Activated gamma-delta T cell treated with anti-CD3 and anti-CD28 coated beads, Interleukin-2, amount 50 U/mL, for 16 hours (primary cell): ENCODE data around the gene RBP5.

Experiments
- DNase-seq: peaks from one replicate; pipeline ENCODE4 v3.0.0-alpha.2; 2020; ENCODE audit warnings: low read depth

RBP5 gene

GRCh38 chr12:7128681-7129286, at the start of gene RBP5:
RBP5 (minus strand) TSS chr12:7128889; CDS start chr12:7128775, 114 bp downstream.
- DNase-seq, result no peak

GRCh38 chr12:7178481-7178880, 49.8 kb upstream of the RBP5 start:
- no peak for DNase-seq

- DNase-seq, result no peak
Observed at GRCh38 chr12:7176595-7176994, 47.9 kb upstream of the RBP5 start.

GRCh38 chr12:7175493-7175892, 46.8 kb upstream of the RBP5 start:
- no peak for DNase-seq

- no peak for DNase-seq
Observed at GRCh38 chr12:7171854-7172253, 43.2 kb upstream of the RBP5 start.

GRCh38 chr12:7169951-7170350, 41.3 kb upstream of the RBP5 start:
- no peak for DNase-seq

GRCh38 chr12:7162691-7163114, 34.0 kb upstream of the RBP5 start:
- no peak for DNase-seq

GRCh38 chr12:7161811-7162210, 33.1 kb upstream of the RBP5 start:
- DNase-seq, result no peak

GRCh38 chr12:7161327-7161726, 32.6 kb upstream of the RBP5 start:
- no peak for DNase-seq

GRCh38 chr12:7160183-7160582, 31.5 kb upstream of the RBP5 start:
- DNase-seq, result no peak

GRCh38 chr12:7158781-7159609, 30.3 kb upstream of the RBP5 start:
- DNase-seq, result no peak

GRCh38 chr12:7157391-7157790, 28.7 kb upstream of the RBP5 start:
- no peak for DNase-seq

- no peak for DNase-seq
Observed at GRCh38 chr12:7156259-7157197, 27.8 kb upstream of the RBP5 start.

- DNase-seq, result no peak
Observed at GRCh38 chr12:7155471-7156034, 26.9 kb upstream of the RBP5 start.

GRCh38 chr12:7154901-7155470, 26.3 kb upstream of the RBP5 start:
- no peak for DNase-seq

- no peak for DNase-seq
Observed at GRCh38 chr12:7154042-7154441, 25.4 kb upstream of the RBP5 start.

- DNase-seq, result no peak
Observed at GRCh38 chr12:7152818-7153217, 24.1 kb upstream of the RBP5 start.

- no peak for DNase-seq
Observed at GRCh38 chr12:7151532-7151931, 22.8 kb upstream of the RBP5 start.

GRCh38 chr12:7150841-7151240, 22.2 kb upstream of the RBP5 start:
- DNase-seq, result no peak

- DNase-seq, result no peak
Observed at GRCh38 chr12:7150356-7150755, 21.7 kb upstream of the RBP5 start.

GRCh38 chr12:7146906-7147305, 18.2 kb upstream of the RBP5 start:
- no peak for DNase-seq

- no peak for DNase-seq
Observed at GRCh38 chr12:7146228-7146627, 17.5 kb upstream of the RBP5 start.
